Colonic mucosa (tissue), 4 donors: ENCODE measurements around the gene FGFR3. TPM values are rescaled to one million over a fixed set of nuclear protein-coding genes. Genes with fewer than 3 reads are reported as not detected.

Experiments
- DNase-seq: peaks from one replicate; pipeline ENCODE4 v3.0.0-alpha.2; 2020
- H3K27ac ChIP-seq: fragments of 200-600 bp; one replicate; pipeline ENCODE4 v1.8.0; 2021
- H3K27me3 ChIP-seq: fragments of 200-600 bp; one replicate; pipeline ENCODE4 v1.8.0; 2021
- H3K36me3 ChIP-seq: fragments of 200-600 bp; one replicate; pipeline ENCODE4 v1.8.0; 2021
- H3K4me1 ChIP-seq: fragments of 200-600 bp; one replicate; pipeline ENCODE4 v1.8.0; 2021; ENCODE audit warnings: mild to moderate bottlenecking
- H3K4me3 ChIP-seq: fragments of 200-600 bp; one replicate; pipeline ENCODE4 v1.8.0; 2021
- H3K9ac ChIP-seq, 2 donors: one replicate each; pipeline ENCODE4 v1.7.0; 2013; ENCODE audit warnings: control low read depth in 2 of 2, low read depth in 2 of 2, low read length in 2 of 2
- H3K9me3 ChIP-seq: fragments of 200-600 bp; one replicate; pipeline ENCODE4 v1.8.0; 2021
- intact Hi-C: fragments of 100-400 bp; cut with DNase I; formaldehyde crosslinking; loops from one replicate; pipeline ENCODE4 v1.14.1; 2022
- total RNA-seq, 2 donors: library from RNA; stranded (reverse); fragmentation: NEBNext Ultra II Directional in 1 of 2; extraction: Animal tissue kit (Norgen Biotek cat#: 25700) in 1 of 2; gene quantifications; one replicate each; pipeline ENCODE4 v1.2.1, GENCODE V29; 2021
- TF ChIP-seq, protein P1 (sequence below): fragments of 200-600 bp; IDR thresholded peaks from one replicate; pipeline ENCODE4 v1.8.0; 2022; ENCODE audit warnings: antibody characterized with exemption, mild to moderate bottlenecking
- donor health status: healthy.
- donor health status: DM: no; HTN: no; CAD: no.
- donor health status: DM: no; HTN: no; CAD: no.

The FGFR3 gene
- total RNA-seq, 2 donors from 2014 or later: 32.3 to 52.9 TPM

DNA sequence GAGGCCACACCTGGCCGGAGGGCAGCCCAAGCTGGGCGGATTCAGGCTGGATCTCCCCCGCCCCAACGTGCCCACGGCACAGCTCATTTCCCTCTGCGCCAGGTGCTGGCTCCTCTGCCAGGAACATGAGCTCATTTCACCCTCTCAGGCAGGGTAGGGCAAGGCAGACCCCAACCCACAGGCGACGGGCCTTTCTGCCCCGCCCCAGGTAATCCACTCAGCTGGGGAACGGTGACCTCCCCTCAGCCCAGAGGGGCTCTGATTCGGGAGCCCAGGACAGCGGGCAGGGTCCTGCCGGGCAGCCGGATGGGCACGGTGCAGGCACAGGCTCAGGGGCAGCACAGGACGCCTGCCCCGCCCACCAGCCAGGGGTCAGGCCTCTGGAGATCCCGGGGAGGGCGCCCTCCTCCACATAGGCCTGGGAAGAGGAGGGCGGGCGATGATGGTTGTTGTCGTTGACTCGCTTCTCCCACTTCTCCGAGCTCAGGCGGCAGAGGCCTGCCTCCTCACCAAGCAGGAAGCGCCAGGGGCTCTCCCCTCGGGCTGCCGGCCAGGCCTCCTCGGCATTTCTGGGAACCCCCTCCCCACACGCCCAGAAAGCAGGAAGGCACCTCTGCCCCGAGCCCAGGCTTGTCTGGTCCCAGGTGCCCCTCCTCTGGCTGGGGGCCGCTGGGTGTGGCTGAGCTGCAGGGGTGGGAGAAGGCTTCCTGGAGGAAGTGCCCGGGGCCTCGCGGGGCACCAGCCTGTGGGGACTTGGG is 40.6 kb upstream of the FGFR3 start:
- intact Hi-C loops: loop anchor here (10.0 kb wide), 1 partner anchor 442 kb away; no protein-coding TSS in a partner anchor
- DNase-seq: no peak
- TF ChIP-seq, protein P1, sequence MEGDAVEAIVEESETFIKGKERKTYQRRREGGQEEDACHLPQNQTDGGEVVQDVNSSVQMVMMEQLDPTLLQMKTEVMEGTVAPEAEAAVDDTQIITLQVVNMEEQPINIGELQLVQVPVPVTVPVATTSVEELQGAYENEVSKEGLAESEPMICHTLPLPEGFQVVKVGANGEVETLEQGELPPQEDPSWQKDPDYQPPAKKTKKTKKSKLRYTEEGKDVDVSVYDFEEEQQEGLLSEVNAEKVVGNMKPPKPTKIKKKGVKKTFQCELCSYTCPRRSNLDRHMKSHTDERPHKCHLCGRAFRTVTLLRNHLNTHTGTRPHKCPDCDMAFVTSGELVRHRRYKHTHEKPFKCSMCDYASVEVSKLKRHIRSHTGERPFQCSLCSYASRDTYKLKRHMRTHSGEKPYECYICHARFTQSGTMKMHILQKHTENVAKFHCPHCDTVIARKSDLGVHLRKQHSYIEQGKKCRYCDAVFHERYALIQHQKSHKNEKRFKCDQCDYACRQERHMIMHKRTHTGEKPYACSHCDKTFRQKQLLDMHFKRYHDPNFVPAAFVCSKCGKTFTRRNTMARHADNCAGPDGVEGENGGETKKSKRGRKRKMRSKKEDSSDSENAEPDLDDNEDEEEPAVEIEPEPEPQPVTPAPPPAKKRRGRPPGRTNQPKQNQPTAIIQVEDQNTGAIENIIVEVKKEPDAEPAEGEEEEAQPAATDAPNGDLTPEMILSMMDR: no peak

GRCh38 chr4:1753294-1753696 is 39.8 kb upstream of the FGFR3 start:
- no peak for DNase-seq
- Histone ChIP-seq H3K27me3 (no peaks in the 10 kb centered on the region), H3K9ac (no peak overlapping the region), H3K9me3 (no peaks in the 10 kb centered on the region), H3K27ac (no peak overlapping the region), H3K36me3 (no peaks in the 10 kb centered on the region), H3K4me1 (peaks cover 13% of the 10 kb centered on the region), H3K4me3 (no peak overlapping the region)
- intact Hi-C loops: loop anchor here (10.0 kb wide), 1 partner anchor 442 kb away; no protein-coding TSS in a partner anchor
- TF ChIP-seq, protein P1: no peak

More for the DNA sequence above, 40.6 kb upstream of the FGFR3 start:
- Histone ChIP-seq H3K27me3 (no peaks in the 10 kb centered on the region), H3K36me3 (no peaks in the 10 kb centered on the region), H3K4me1 (peaks cover 13% of the 10 kb centered on the region), H3K9me3 (no peaks in the 10 kb centered on the region), H3K9ac (peak overlapping the region; percentile 0 to 43), H3K27ac (no peak overlapping the region), H3K4me3 (no peak overlapping the region)

- H3K9ac ChIP-seq: no peak overlapping the region
- no peak for DNase-seq
These were observed 39.3 kb upstream of the FGFR3 start for GRCh38 chr4:1753697-1754311.

DNA sequence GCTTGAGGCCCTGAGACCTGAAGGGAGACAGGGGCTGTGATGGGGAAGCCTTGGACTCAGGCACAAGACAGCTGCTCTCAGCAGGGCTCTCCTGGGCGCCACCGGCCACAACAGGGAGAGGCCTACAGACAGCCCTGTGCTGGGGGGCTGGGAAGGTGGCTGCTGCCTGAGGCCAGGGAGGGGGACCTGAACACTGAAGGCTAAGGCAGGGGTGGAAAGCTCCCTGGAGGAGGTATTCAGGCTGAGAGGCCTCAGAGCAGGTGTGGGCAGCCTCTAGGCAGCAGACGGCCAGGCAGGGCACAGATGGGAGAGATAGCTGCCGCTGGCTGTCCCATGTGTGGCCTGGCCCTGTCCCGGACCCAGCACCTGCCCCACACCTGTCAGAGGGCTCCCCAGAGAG is 38.8 kb upstream of the FGFR3 start:
- intact Hi-C loops: loop anchor here (10.0 kb wide), 1 partner anchor 440 kb away; no protein-coding TSS in a partner anchor
- TF ChIP-seq, protein P1: no peak
- H3K9me3 ChIP-seq: no peaks in the 10 kb centered on the region
- no peak overlapping the region for H3K9ac ChIP-seq
- H3K4me1 ChIP-seq: peaks cover 13% of the 10 kb centered on the region
- H3K27me3 ChIP-seq: no peaks in the 10 kb centered on the region
- no peak overlapping the region for H3K27ac ChIP-seq
- H3K36me3 ChIP-seq: no peaks in the 10 kb centered on the region
- no peak overlapping the region for H3K4me3 ChIP-seq
- no peak for DNase-seq

More at GRCh38 chr4:1753697-1754311, 39.3 kb upstream of the FGFR3 start:
- no peak overlapping the region for H3K4me3 ChIP-seq
- H3K9me3 ChIP-seq: no peaks in the 10 kb centered on the region
- intact Hi-C loops: loop anchor here (10.0 kb wide), 1 partner anchor 441 kb away; no protein-coding TSS in a partner anchor
- peaks cover 13% of the 10 kb centered on the region for H3K4me1 ChIP-seq
- no peaks in the 10 kb centered on the region for H3K36me3 ChIP-seq
- H3K27me3 ChIP-seq: no peaks in the 10 kb centered on the region
- TF ChIP-seq, protein P1: no peak
- no peak overlapping the region for H3K27ac ChIP-seq

DNA sequence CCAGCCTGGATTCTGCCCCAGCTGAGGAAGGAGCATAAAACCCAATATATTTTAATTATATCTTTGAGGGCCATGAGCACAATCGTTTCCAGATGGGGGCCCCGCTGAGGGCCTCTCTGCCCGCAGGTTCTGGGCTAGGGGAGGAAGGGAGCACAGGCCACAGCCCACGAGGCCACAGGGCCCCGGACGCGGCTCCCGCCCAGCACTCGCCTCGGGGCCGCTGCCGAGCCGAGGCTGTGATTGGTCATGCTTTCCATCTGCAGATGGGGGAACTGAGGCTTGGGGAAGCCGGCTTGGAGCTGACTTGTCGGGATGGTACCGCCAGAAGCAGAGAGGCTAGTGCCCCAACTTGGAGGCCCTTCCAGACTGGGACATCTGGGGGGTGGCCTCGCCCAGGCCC is 37.8 kb upstream of the FGFR3 start:
- H3K27me3 ChIP-seq: no peaks in the 10 kb centered on the region
- intact Hi-C loops: loop anchor here (10.0 kb wide), 1 partner anchor 440 kb away; no protein-coding TSS in a partner anchor
- TF ChIP-seq, protein P1: no peak
- no peak overlapping the region for H3K9ac ChIP-seq
- H3K9me3 ChIP-seq: no peaks in the 10 kb centered on the region
- H3K4me1 ChIP-seq: peaks cover 13% of the 10 kb centered on the region
- H3K36me3 ChIP-seq: no peaks in the 10 kb centered on the region
- no peak overlapping the region for H3K27ac ChIP-seq
- H3K4me3 ChIP-seq: no peak overlapping the region
- no peak for DNase-seq
